Measurements from ENCODE around the gene WNT3.
A peak's percentile ranks its signal among the peaks of the same experiment; 100 is the strongest.

- TF ChIP-seq POLR2A (IDR thresholded peaks at IDR 0.05) = no peak
- TF ChIP-seq CTCF (IDR thresholded peaks at IDR 0.05 in 8 of 11, conservative IDR thresholded peaks at IDR 0.05 in 3 of 11) = no peak
- peak in 2 of 3 donors; percentile 44 to 80 for TF ChIP-seq POLR2AphosphoS5 (IDR thresholded peaks at IDR 0.05)
Measured at GRCh38 chr17:46736100-46736499, 82.4 kb downstream of the WNT3 start.

Data from spleen (tissue), 7 donors.